ENCODE results near the gene EFCAB13.
"Not testable (repeated sequence)": the region's sequence is repeated elsewhere in the genome, so short reads cannot be mapped to it uniquely, and the experiment has no call there.

DNA sequence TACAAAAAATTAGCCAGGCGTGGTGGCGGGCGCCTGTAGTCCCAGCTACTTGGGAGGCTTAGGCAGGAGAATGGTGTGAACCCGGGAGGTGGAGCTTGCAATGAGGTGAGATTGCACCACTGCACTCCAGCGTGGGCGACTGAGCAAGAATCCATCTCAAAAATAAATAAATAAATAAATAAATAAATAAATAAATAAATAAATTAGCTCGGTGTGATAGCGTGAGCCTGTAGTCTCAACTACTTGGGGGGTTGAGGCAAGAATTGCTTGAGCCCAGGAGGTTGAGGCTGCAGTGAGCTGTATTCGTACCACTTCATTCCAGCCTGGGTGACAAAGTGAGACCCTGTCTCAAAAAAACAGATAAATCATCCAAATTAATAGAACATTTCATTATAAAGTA, 108.5 kb downstream of the EFCAB13 start:
- TF ChIP-seq, protein P1, sequence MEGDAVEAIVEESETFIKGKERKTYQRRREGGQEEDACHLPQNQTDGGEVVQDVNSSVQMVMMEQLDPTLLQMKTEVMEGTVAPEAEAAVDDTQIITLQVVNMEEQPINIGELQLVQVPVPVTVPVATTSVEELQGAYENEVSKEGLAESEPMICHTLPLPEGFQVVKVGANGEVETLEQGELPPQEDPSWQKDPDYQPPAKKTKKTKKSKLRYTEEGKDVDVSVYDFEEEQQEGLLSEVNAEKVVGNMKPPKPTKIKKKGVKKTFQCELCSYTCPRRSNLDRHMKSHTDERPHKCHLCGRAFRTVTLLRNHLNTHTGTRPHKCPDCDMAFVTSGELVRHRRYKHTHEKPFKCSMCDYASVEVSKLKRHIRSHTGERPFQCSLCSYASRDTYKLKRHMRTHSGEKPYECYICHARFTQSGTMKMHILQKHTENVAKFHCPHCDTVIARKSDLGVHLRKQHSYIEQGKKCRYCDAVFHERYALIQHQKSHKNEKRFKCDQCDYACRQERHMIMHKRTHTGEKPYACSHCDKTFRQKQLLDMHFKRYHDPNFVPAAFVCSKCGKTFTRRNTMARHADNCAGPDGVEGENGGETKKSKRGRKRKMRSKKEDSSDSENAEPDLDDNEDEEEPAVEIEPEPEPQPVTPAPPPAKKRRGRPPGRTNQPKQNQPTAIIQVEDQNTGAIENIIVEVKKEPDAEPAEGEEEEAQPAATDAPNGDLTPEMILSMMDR (IDR thresholded peaks at IDR 0.05), result not testable (repeated sequence)
- not testable (repeated sequence) for TF ChIP-seq POLR2AphosphoS5 (IDR thresholded peaks at IDR 0.05)

All from suprapubic skin (tissue), 3 donors.